ENCODE data around the gene TSPAN8.
"Not testable (repeated sequence)": the region's sequence is repeated elsewhere in the genome, so short reads cannot be mapped to it uniquely, and the experiment has no call there.

Gene TSPAN8

GRCh38 chr12:71159878-71160277 is 2.1 kb upstream of the TSPAN8 start:
- Histone ChIP-seq H3K27me3 (ENCODE audit: insufficient read depth, low read length) (no peaks in the 10 kb centered on the region), H3K36me3 (ENCODE audit: insufficient read depth, low read length) (no peaks in the 10 kb centered on the region), H3K4me1 (ENCODE audit: insufficient read depth, low read length) (no peaks in the 10 kb centered on the region), H3K9me3 (ENCODE audit: low read length) (no peaks in the 10 kb centered on the region), H3K4me3 (ENCODE audit: low read length) (no peak overlapping the region), H2AFZ (ENCODE audit: low read depth, low read length) (no peak overlapping the region)

GRCh38 chr12:71159264-71159663 is 1.5 kb upstream of the TSPAN8 start:
- Histone ChIP-seq H3K27me3 (ENCODE audit: insufficient read depth, low read length) (no peaks in the 10 kb centered on the region), H3K9me3 (ENCODE audit: low read length) (no peaks in the 10 kb centered on the region), H3K4me3 (ENCODE audit: low read length) (no peak overlapping the region), H3K4me1 (ENCODE audit: insufficient read depth, low read length) (no peaks in the 10 kb centered on the region), H3K36me3 (ENCODE audit: insufficient read depth, low read length) (no peaks in the 10 kb centered on the region), H2AFZ (ENCODE audit: low read depth, low read length) (no peak overlapping the region)

GRCh38 chr12:71158361-71158882 is 623 bp upstream of the TSPAN8 start:
- H3K27me3 ChIP-seq (ENCODE audit: insufficient read depth, low read length): no peaks in the 10 kb centered on the region
- no peak overlapping the region for H3K4me3 ChIP-seq (ENCODE audit: low read length)
- H3K9me3 ChIP-seq (ENCODE audit: low read length): no peaks in the 10 kb centered on the region
- no peak overlapping the region for H2AFZ ChIP-seq (ENCODE audit: low read depth, low read length)
- H3K4me1 ChIP-seq (ENCODE audit: insufficient read depth, low read length): no peaks in the 10 kb centered on the region
- no peaks in the 10 kb centered on the region for H3K36me3 ChIP-seq (ENCODE audit: insufficient read depth, low read length)

- no peak overlapping the region for H3K4me3 ChIP-seq (ENCODE audit: low read length)
- H2AFZ ChIP-seq (ENCODE audit: low read depth, low read length): no peak overlapping the region
Measured at GRCh38 chr12:71155225-71155624, 2.6 kb downstream of the TSPAN8 start.

GRCh38 chr12:71152851-71153250 is 4.9 kb downstream of the TSPAN8 start:
- Histone ChIP-seq H3K27me3 (ENCODE audit: insufficient read depth, low read length) (no peaks in the 10 kb centered on the region), H3K4me1 (ENCODE audit: insufficient read depth, low read length) (no peaks in the 10 kb centered on the region), H3K36me3 (ENCODE audit: insufficient read depth, low read length) (no peaks in the 10 kb centered on the region), H3K4me3 (ENCODE audit: low read length) (no peak overlapping the region), H3K9me3 (ENCODE audit: low read length) (no peaks in the 10 kb centered on the region), H2AFZ (ENCODE audit: low read depth, low read length) (no peak overlapping the region)

More at GRCh38 chr12:71155225-71155624, 2.6 kb downstream of the TSPAN8 start:
- Histone ChIP-seq H3K4me1 (ENCODE audit: insufficient read depth, low read length) (no peaks in the 10 kb centered on the region), H3K27me3 (ENCODE audit: insufficient read depth, low read length) (no peaks in the 10 kb centered on the region), H3K36me3 (ENCODE audit: insufficient read depth, low read length) (no peaks in the 10 kb centered on the region), H3K9me3 (ENCODE audit: low read length) (no peaks in the 10 kb centered on the region)

- not testable (repeated sequence) for H3K4me1 ChIP-seq (ENCODE audit: insufficient read depth, low read length); H3K4me3 ChIP-seq (ENCODE audit: low read length); H2AFZ ChIP-seq (ENCODE audit: low read depth, low read length); H3K36me3 ChIP-seq (ENCODE audit: insufficient read depth, low read length); H3K27me3 ChIP-seq (ENCODE audit: insufficient read depth, low read length); H3K9me3 ChIP-seq (ENCODE audit: low read length)
Measured at GRCh38 chr12:71150041-71150440, 7.8 kb downstream of the TSPAN8 start.

GRCh38 chr12:71144682-71145081 is 13.1 kb downstream of the TSPAN8 start:
- Histone ChIP-seq H3K9me3 (ENCODE audit: low read length) (no peaks in the 10 kb centered on the region), H3K27me3 (ENCODE audit: insufficient read depth, low read length) (no peaks in the 10 kb centered on the region), H3K36me3 (ENCODE audit: insufficient read depth, low read length) (no peaks in the 10 kb centered on the region), H2AFZ (ENCODE audit: low read depth, low read length) (no peak overlapping the region), H3K4me1 (ENCODE audit: insufficient read depth, low read length) (no peaks in the 10 kb centered on the region), H3K4me3 (ENCODE audit: low read length) (no peak overlapping the region)

- Histone ChIP-seq H3K4me3 (ENCODE audit: low read length) (no peak overlapping the region), H3K36me3 (ENCODE audit: insufficient read depth, low read length) (no peaks in the 10 kb centered on the region), H3K27me3 (ENCODE audit: insufficient read depth, low read length) (no peaks in the 10 kb centered on the region), H2AFZ (ENCODE audit: low read depth, low read length) (no peak overlapping the region), H3K4me1 (ENCODE audit: insufficient read depth, low read length) (no peaks in the 10 kb centered on the region), H3K9me3 (ENCODE audit: low read length) (no peaks in the 10 kb centered on the region)
Measured at GRCh38 chr12:71142956-71143355, 14.8 kb downstream of the TSPAN8 start.

- Histone ChIP-seq H2AFZ (ENCODE audit: low read depth, low read length) (no peak overlapping the region), H3K4me3 (ENCODE audit: low read length) (no peak overlapping the region), H3K9me3 (ENCODE audit: low read length) (no peaks in the 10 kb centered on the region), H3K27me3 (ENCODE audit: insufficient read depth, low read length) (no peaks in the 10 kb centered on the region), H3K36me3 (ENCODE audit: insufficient read depth, low read length) (no peaks in the 10 kb centered on the region), H3K4me1 (ENCODE audit: insufficient read depth, low read length) (no peaks in the 10 kb centered on the region)
Measured at GRCh38 chr12:71142016-71142415, 15.8 kb downstream of the TSPAN8 start.

GRCh38 chr12:71141378-71141926 is 16.3 kb downstream of the TSPAN8 start:
- no peak overlapping the region for H3K4me3 ChIP-seq (ENCODE audit: low read length)
- H3K36me3 ChIP-seq (ENCODE audit: insufficient read depth, low read length): no peaks in the 10 kb centered on the region
- no peaks in the 10 kb centered on the region for H3K4me1 ChIP-seq (ENCODE audit: insufficient read depth, low read length)
- no peaks in the 10 kb centered on the region for H3K27me3 ChIP-seq (ENCODE audit: insufficient read depth, low read length)
- no peak overlapping the region for H2AFZ ChIP-seq (ENCODE audit: low read depth, low read length)
- no peaks in the 10 kb centered on the region for H3K9me3 ChIP-seq (ENCODE audit: low read length)

- Histone ChIP-seq H3K27me3 (ENCODE audit: insufficient read depth, low read length) (no peaks in the 10 kb centered on the region), H3K4me1 (ENCODE audit: insufficient read depth, low read length) (no peaks in the 10 kb centered on the region), H2AFZ (ENCODE audit: low read depth, low read length) (no peak overlapping the region), H3K9me3 (ENCODE audit: low read length) (no peaks in the 10 kb centered on the region), H3K36me3 (ENCODE audit: insufficient read depth, low read length) (no peaks in the 10 kb centered on the region), H3K4me3 (ENCODE audit: low read length) (no peak overlapping the region)
Measured at GRCh38 chr12:71139153-71139735, 18.6 kb downstream of the TSPAN8 start.

- H3K36me3 ChIP-seq (ENCODE audit: insufficient read depth, low read length): no peaks in the 10 kb centered on the region
- no peak overlapping the region for H2AFZ ChIP-seq (ENCODE audit: low read depth, low read length)
- no peaks in the 10 kb centered on the region for H3K4me1 ChIP-seq (ENCODE audit: insufficient read depth, low read length)
- no peak overlapping the region for H3K4me3 ChIP-seq (ENCODE audit: low read length)
- H3K27me3 ChIP-seq (ENCODE audit: insufficient read depth, low read length): no peaks in the 10 kb centered on the region
- H3K9me3 ChIP-seq (ENCODE audit: low read length): no peaks in the 10 kb centered on the region
Measured at GRCh38 chr12:71138011-71138410, 19.8 kb downstream of the TSPAN8 start.

- no peaks in the 10 kb centered on the region for H3K9me3 ChIP-seq (ENCODE audit: low read length)
- no peak overlapping the region for H2AFZ ChIP-seq (ENCODE audit: low read depth, low read length)
- no peaks in the 10 kb centered on the region for H3K36me3 ChIP-seq (ENCODE audit: insufficient read depth, low read length)
- H3K27me3 ChIP-seq (ENCODE audit: insufficient read depth, low read length): no peaks in the 10 kb centered on the region
- H3K4me1 ChIP-seq (ENCODE audit: insufficient read depth, low read length): no peaks in the 10 kb centered on the region
- no peak overlapping the region for H3K4me3 ChIP-seq (ENCODE audit: low read length)
Measured at GRCh38 chr12:71135812-71136176, 22.0 kb downstream of the TSPAN8 start.

All from neuron (in vitro differentiated cells).